HepG2 (cell line): ENCODE results near the gene SERPINB6. TPM values are rescaled to one million over a fixed set of nuclear protein-coding genes. Genes with fewer than 3 reads are reported as not detected.

Experiments
- ATAC-seq: fragments of 200-7000 bp; cut with Tn5 transposase; 3 replicates; pipeline ENCODE4 v1.9.1; 2020; ENCODE audit warnings: mild to moderate bottlenecking, moderate library complexity
- BruUV-seq: library from RNA; stranded (reverse); fragments of 400-500 nt; replicated peaks from 2 replicates; lab custom pipeline; 2021; lab: Mats Ljungman, UMichigan
- CTCF ChIA-PET: fragments of 300-600 bp; formaldehyde crosslinking; extraction: SDS; loops from one replicate; lab custom pipeline; 2021; ENCODE audit warnings: low total read pairs, inconsistent platforms, low intra/inter-chr PET ratio; lab: Yijun Ruan, JAX
- POLR2A ChIA-PET: fragments of 350-600 bp; sonication (Branson Sonifier 250); formaldehyde crosslinking; loops from one replicate; lab custom pipeline; 2020; ENCODE audit warnings: antibody characterized with exemption, inconsistent platforms; lab: Yijun Ruan, JAX
- DNase-seq: peaks from one replicate; pipeline ENCODE4 v3.0.0-alpha.2; 2015; ENCODE audit warnings: low spot score
- FAIRE-seq: peaks from 3 replicates; lab custom pipeline; 2011; peaks lifted over from hg19 to GRCh38; lab: Jason Lieb, UNC
- H2AFZ ChIP-seq: one replicate; pipeline ENCODE4 v1.6.1; 2011; ENCODE audit warnings: low read length, inconsistent platforms
- H3K27ac ChIP-seq: fragments of 300-600 bp; 3 replicates; pipeline ENCODE4 v1.8.0; 2011; ENCODE audit warnings: mixed run types, mild to moderate bottlenecking, mixed read lengths, low read length, inconsistent platforms; ENCODE audit not compliant: insufficient read depth; ENCODE audit errors: extremely low read length
- H3K27me3 ChIP-seq, 2 experiments: fragments of 200-600 bp in 1 of 2; 2 replicates in 1 of 2; 3 replicates in 1 of 2; pipeline versions ENCODE4 v1.6.0 to v1.8.0; 2011; ENCODE audit warnings: low read length in 2 of 2, mild to moderate bottlenecking in 2 of 2, moderate library complexity in 2 of 2, inconsistent platforms in 1 of 2; ENCODE audit not compliant: insufficient read depth in 2 of 2, control insufficient read depth in 1 of 2
- H3K36me3 ChIP-seq, 2 experiments: fragments of 200-600 bp in 1 of 2; replicated peaks in 1 of 2; 2 replicates in 1 of 2; 3 replicates in 1 of 2; pipeline versions ENCODE4 v1.5.1 to v1.8.0; 2011; ENCODE audit warnings: low read length in 2 of 2, inconsistent platforms in 1 of 2; ENCODE audit not compliant: insufficient read depth in 2 of 2, control insufficient read depth in 1 of 2
- H3K4me1 ChIP-seq: 2 replicates; pipeline ENCODE4 v1.5.1; 2012; ENCODE audit warnings: low read length, inconsistent platforms; ENCODE audit not compliant: insufficient read depth
- H3K4me2 ChIP-seq: 2 replicates; pipeline ENCODE4 v1.6.0; 2011; ENCODE audit warnings: low read depth, low read length, inconsistent platforms
- H3K4me3 ChIP-seq, 3 experiments: fragments of 200-600 bp in 1 of 3; sonication (generic), shearing (Covaris generic) in 1 of 3; replicated peaks in 1 of 3; 2 replicates each; pipeline ENCODE4 v1.5.1; 2011 to 2016; ENCODE audit warnings: low read length in 3 of 3, inconsistent platforms in 2 of 3, low read depth in 2 of 3, mild to moderate bottlenecking in 2 of 3, control low read depth in 1 of 3, mixed read lengths in 1 of 3; ENCODE audit not compliant: insufficient read depth in 1 of 3
- H3K79me2 ChIP-seq: one replicate; pipeline ENCODE4 v1.6.1; 2011; ENCODE audit warnings: low read length, inconsistent platforms; ENCODE audit not compliant: insufficient read depth
- H3K9ac ChIP-seq: 2 replicates; pipeline ENCODE4 v1.6.0; 2011; ENCODE audit warnings: mild to moderate bottlenecking, low read depth, low read length, inconsistent platforms; ENCODE audit not compliant: insufficient read depth
- H3K9me3 ChIP-seq: 2 replicates; pipeline ENCODE4 v1.5.1; 2012; ENCODE audit warnings: mild to moderate bottlenecking, low read length
- H4K20me1 ChIP-seq: 2 replicates; pipeline ENCODE4 v1.6.0; 2011; ENCODE audit warnings: inconsistent platforms, mild to moderate bottlenecking, low read length, moderate library complexity; ENCODE audit not compliant: insufficient read depth
- CEBPG ChIP-seq: IDR thresholded peaks from 2 replicates; pipeline ENCODE4 v1.6.1; 2016
- FUBP1 ChIP-seq: sonication (generic); formaldehyde crosslinking; IDR thresholded peaks from 2 replicates; pipeline ENCODE4 v1.5.1; 2020; ENCODE audit warnings: missing genetic modification reagents, mild to moderate bottlenecking, borderline replicate concordance
- HDAC6 ChIP-seq: fragments of 200-600 bp; sonication (generic); IDR thresholded peaks from 2 replicates; pipeline ENCODE4 v1.7.0; 2017; ENCODE audit warnings: mild to moderate bottlenecking, antibody characterized with exemption, low read length, low read depth
- IRF1 ChIP-seq: sonication (generic); formaldehyde crosslinking; IDR thresholded peaks from 2 replicates; pipeline ENCODE4 v1.4.0; 2020; ENCODE audit warnings: low read depth, mild to moderate bottlenecking, missing genetic modification reagents
- KDM4B ChIP-seq: sonication (generic); formaldehyde crosslinking; IDR thresholded peaks from 2 replicates; pipeline ENCODE4 v1.4.0; 2020; ENCODE audit warnings: missing genetic modification reagents
- SMARCC2 ChIP-seq: fragments of 450-650 bp; IDR thresholded peaks from 2 replicates; pipeline ENCODE4 v1.6.1; 2017; ENCODE audit warnings: antibody characterized with exemption, mild to moderate bottlenecking
- ZFP90 ChIP-seq: sonication (generic); formaldehyde crosslinking; IDR thresholded peaks from 2 replicates; pipeline ENCODE4 v1.8.0; 2022; ENCODE audit warnings: missing genetic modification reagents, mild to moderate bottlenecking, inconsistent platforms, borderline replicate concordance
- ZNF276 ChIP-seq: sonication (generic); formaldehyde crosslinking; IDR thresholded peaks from 2 replicates; pipeline ENCODE4 v1.4.0; 2020; ENCODE audit warnings: mild to moderate bottlenecking, low read depth, missing genetic modification reagents
- ZNF335 ChIP-seq: sonication (generic); formaldehyde crosslinking; IDR thresholded peaks from 2 replicates; pipeline ENCODE4 v1.4.0; 2020; ENCODE audit warnings: missing genetic modification reagents
- ZNF451 ChIP-seq: sonication (generic); formaldehyde crosslinking; IDR thresholded peaks from 2 replicates; pipeline ENCODE4 v1.5.0; 2020; ENCODE audit warnings: mild to moderate bottlenecking, missing genetic modification reagents
- ZNF746 ChIP-seq: sonication (generic); formaldehyde crosslinking; IDR thresholded peaks from 2 replicates; pipeline ENCODE4 v1.8.0; 2022; ENCODE audit warnings: mild to moderate bottlenecking, missing genetic modification reagents
- ZNF788 ChIP-seq: sonication (generic); formaldehyde crosslinking; IDR thresholded peaks from 2 replicates; pipeline ENCODE4 v1.5.0; 2020; ENCODE audit warnings: mild to moderate bottlenecking, missing genetic modification reagents, borderline replicate concordance
- ZNF841 ChIP-seq: sonication (generic); formaldehyde crosslinking; IDR thresholded peaks from 2 replicates; pipeline ENCODE4 v1.8.1; 2023; ENCODE audit warnings: missing genetic modification reagents, borderline replicate concordance
- WGBS: methylation state at CpG from one replicate; pipeline ENCODE4 v1.1.6; 2017; ENCODE audit warnings: low lambda C conversion rate; 5-methylcytosine and 5-hydroxymethylcytosine counted together
- in situ Hi-C: cut with HindIII; loops from 2 replicates; pipeline ENCODE4 v1.10.0; 2017; ENCODE audit warnings: low pct_unique_long_range_greater_than_20kb; ENCODE audit not compliant: extremely low pct_ligation_motif_present
- intact Hi-C: fragments of 100-400 bp; cut with micrococcal nuclease; formaldehyde crosslinking; loops from one replicate; pipeline ENCODE4 v1.10.0; 2022; ENCODE audit not compliant: unreplicated experiment
- polyA plus RNA-seq, 8 experiments: library from polyadenylated mRNA; depleted of rRNA in 3 of 8; stranded (reverse) in 7 of 8; unstranded in 1 of 8; fragments of >200 nt; fragmentation: Illumina TruSeq in 4 of 8; extraction: Trizol in 4 of 8; gene quantifications; 2 replicates each; pipeline versions ENCODE4 v1.2.1 to v1.2.3, GENCODE V29; 2011 to 2016; ENCODE audit warnings: low read depth in 4 of 8, missing spikeins in 1 of 8, mixed read lengths in 1 of 8; ENCODE audit not compliant: insufficient read depth in 1 of 8
- total RNA-seq, 5 experiments: library from RNA; depleted of rRNA; stranded (reverse); fragments of >200 nt; fragmentation: Illumina TruSeq; extraction: Trizol; gene quantifications; 2 replicates each; pipeline ENCODE4 v1.2.3, GENCODE V29; 2016; ENCODE audit warnings: low read depth in 1 of 5

SERPINB6 gene
- total and polyA plus RNA-seq, 2 of the 13 experiments (the other 11 are each of a cell fraction or from before 2014, with no cell fraction given): 38.2 to 61.3 TPM

GRCh38 chr6:3019749-3020320 is 48.5 kb upstream of the SERPINB6 start:
- intact Hi-C loops (no loop called here), in situ Hi-C loops (no loop called here)
- no peak overlapping the region for H3K4me3 ChIP-seq
- no peak overlapping the region for H3K27ac ChIP-seq
- FAIRE-seq: no peak
- ChIA-PET CTCF (no interaction called here), POLR2A (interaction anchor here (0.8 to 1.2 kb wide), 2 partner anchors 29 to 34 kb away, joined by 3 read pairs; no protein-coding TSS in a partner anchor)
- TF ChIP-seq ZNF276 (CRISPR knock-in tag) (no peak), ZNF451 (CRISPR knock-in tag) (no peak), KDM4B (no peak), ZNF841 (CRISPR knock-in tag) (no peak), IRF1 (CRISPR knock-in tag) (no peak), ZNF788 (no peak), CEBPG (CRISPR knock-in tag) (no peak), FUBP1 (CRISPR knock-in tag) (no peak), ZNF746 (no peak), ZNF335 (CRISPR knock-in tag) (no peak), SMARCC2 (no peak), HDAC6 (no peak), ZFP90 (no peak)
- no peaks in the 10 kb centered on the region for H3K27me3 ChIP-seq
- peaks cover 12 to 35% of the 10 kb centered on the region in 2 experiments; a peak in 4 of 5 replicates for H3K36me3 ChIP-seq
- H4K20me1 ChIP-seq: no peaks in the 10 kb centered on the region
- peaks cover 2% of the 10 kb centered on the region for H3K4me1 ChIP-seq
- WGBS: 84% methylated on average over 6 of the region's 6 CpGs
- H3K79me2 ChIP-seq: no peaks in the 10 kb centered on the region
- no peaks in the 10 kb centered on the region for H3K9me3 ChIP-seq
- no peak overlapping the region for H3K9ac ChIP-seq
- ATAC-seq: no peak
- no peak overlapping the region for H2AFZ ChIP-seq
- no TSS peak for BruUV-seq
- no peak overlapping the region for H3K4me2 ChIP-seq
- no peak for DNase-seq
